GM23338 (cell line): Measurements from ENCODE around the gene ASTL. TPM values are rescaled to one million over a fixed set of nuclear protein-coding genes. Genes with fewer than 3 reads are reported as not detected.

ENCODE experiments used
- ATAC-seq: fragments of 200-7000 bp; cut with Tn5 transposase; 3 replicates; pipeline ENCODE4 v1.9.1; 2020
- DNase-seq: peaks from one replicate; pipeline ENCODE4 v3.0.0-alpha.2; 2015; ENCODE audit warnings: low spot score
- H2AFZ ChIP-seq: fragments of 200-600 bp; sonication (generic); 2 replicates; pipeline ENCODE4 v1.8.0; 2016; ENCODE audit warnings: antibody characterized with exemption, mild to moderate bottlenecking, moderate library complexity
- H3F3A ChIP-seq: fragments of 200-600 bp; sonication (generic); replicated peaks from 2 replicates; pipeline ENCODE4 v1.8.0; 2017; ENCODE audit warnings: antibody characterized with exemption, mixed run types, low read depth
- H3K27ac ChIP-seq: fragments of 200-600 bp; sonication (generic); 2 replicates; pipeline ENCODE4 v1.6.1; 2016; ENCODE audit warnings: low read depth
- H3K27me3 ChIP-seq: fragments of 200-600 bp; sonication (generic); 2 replicates; pipeline ENCODE4 v1.8.0; 2016; ENCODE audit warnings: mild to moderate bottlenecking, mixed run types, moderate library complexity; ENCODE audit not compliant: insufficient read depth
- H3K36me3 ChIP-seq: fragments of 200-600 bp; sonication (generic); 2 replicates; pipeline ENCODE4 v1.8.0; 2016; ENCODE audit warnings: mild to moderate bottlenecking; ENCODE audit not compliant: insufficient read depth
- H3K4me1 ChIP-seq: fragments of 200-600 bp; sonication (generic); 2 replicates; pipeline ENCODE4 v1.8.0; 2016; ENCODE audit warnings: mild to moderate bottlenecking, moderate library complexity; ENCODE audit not compliant: insufficient read depth
- H3K4me2 ChIP-seq: fragments of 200-600 bp; sonication (generic); 2 replicates; pipeline ENCODE4 v1.7.1; 2017; ENCODE audit warnings: mixed run types
- H3K4me3 ChIP-seq: fragments of 200-600 bp; sonication (generic); 2 replicates; pipeline ENCODE4 v1.6.1; 2016; ENCODE audit warnings: mixed run types
- H3K79me2 ChIP-seq: fragments of 200-600 bp; sonication (generic); replicated peaks from 2 replicates; pipeline ENCODE4 v1.8.0; 2017; ENCODE audit warnings: mild to moderate bottlenecking; ENCODE audit not compliant: insufficient read depth
- H3K9me2 ChIP-seq: fragments of 200-600 bp; sonication (generic); 2 replicates; pipeline ENCODE4 v1.8.0; 2017; ENCODE audit not compliant: insufficient read depth
- H4K20me1 ChIP-seq: fragments of 200-600 bp; sonication (generic); replicated peaks from 2 replicates; pipeline ENCODE4 v1.8.0; 2017; ENCODE audit warnings: mild to moderate bottlenecking; ENCODE audit not compliant: insufficient read depth
- H3K27ac Mint-ChIP-seq: 2 replicates; pipeline ENCODE4 v1.8.0; 2020; ENCODE audit warnings: inconsistent platforms, mild to moderate bottlenecking, moderate library complexity, mixed read lengths
- H3K27me3 Mint-ChIP-seq: 3 replicates; pipeline ENCODE4 v1.8.0; 2022; ENCODE audit warnings: low read depth, mild to moderate bottlenecking, moderate library complexity, mixed read lengths, inconsistent platforms; ENCODE audit not compliant: insufficient read depth, poor library complexity
- H3K36me3 Mint-ChIP-seq: 3 replicates; pipeline ENCODE4 v1.8.0; 2021; ENCODE audit warnings: low read depth, mild to moderate bottlenecking, inconsistent platforms, moderate library complexity, mixed read lengths
- H3K4me1 Mint-ChIP-seq: 3 replicates; pipeline ENCODE4 v1.8.0; 2020; ENCODE audit warnings: mild to moderate bottlenecking, inconsistent platforms, mixed read lengths
- H3K4me3 Mint-ChIP-seq: 3 replicates; pipeline ENCODE4 v1.8.0; 2021; ENCODE audit warnings: moderate library complexity, mild to moderate bottlenecking, inconsistent platforms, mixed read lengths
- H3K9me3 Mint-ChIP-seq: 3 replicates; pipeline ENCODE4 v1.8.0; 2020; ENCODE audit warnings: moderate library complexity, mild to moderate bottlenecking, inconsistent platforms, mixed read lengths
- CREB1 ChIP-seq: fragments of 250-450 bp; sonication (Bioruptor Pico); IDR thresholded peaks from 2 replicates; pipeline ENCODE4 v1.5.0; 2020; ENCODE audit warnings: low read depth, mild to moderate bottlenecking, moderate library complexity
- CTCF ChIP-seq, 2 experiments: fragments of 200-600 bp in 1 of 2; sonication (generic) in 1 of 2; conservative IDR thresholded peaks; 2 replicates each; pipeline versions ENCODE4 v1.5.1 to v1.6.1; 2016 to 2017; ENCODE audit warnings: antibody characterized with exemption in 2 of 2, low read depth in 2 of 2, mild to moderate bottlenecking in 2 of 2, moderate library complexity in 1 of 2
- ETS1 ChIP-seq: IDR thresholded peaks from 2 replicates; pipeline ENCODE4 v1.6.1; 2016; ENCODE audit warnings: antibody characterized with exemption
- EZH2 ChIP-seq: fragments of 200-600 bp; sonication (generic); IDR thresholded peaks from one replicate; pipeline ENCODE4 v1.8.0; 2017; ENCODE audit warnings: antibody characterized with exemption, mild to moderate bottlenecking, low read depth; ENCODE audit not compliant: unreplicated experiment
- EZH2phosphoT487 ChIP-seq: fragments of 200-600 bp; sonication (generic); IDR thresholded peaks from one replicate; pipeline ENCODE4 v1.8.1; 2018; ENCODE audit warnings: antibody characterized with exemption; ENCODE audit not compliant: unreplicated experiment
- JUNB ChIP-seq: IDR thresholded peaks from one replicate; pipeline ENCODE4 v1.6.1; 2016; ENCODE audit warnings: antibody characterized with exemption; ENCODE audit not compliant: unreplicated experiment
- NANOG ChIP-seq: IDR thresholded peaks from 2 replicates; pipeline ENCODE4 v1.6.1; 2016; ENCODE audit warnings: antibody characterized with exemption, borderline replicate concordance
- ZNF331 ChIP-seq: fragments of 250-450 bp; sonication (Bioruptor Pico); IDR thresholded peaks from 2 replicates; pipeline ENCODE4 v1.5.0; 2020; ENCODE audit warnings: low read depth, mild to moderate bottlenecking, moderate library complexity
- polyA plus RNA-seq: library from polyadenylated mRNA; unstranded; fragments of >200 nt; fragmentation: Nextera tagmentation; extraction: Ambion mirVana; gene quantifications from 2 replicates; pipeline ENCODE4 v1.2.1, GENCODE V29; 2016
- total RNA-seq: library from RNA; depleted of rRNA; stranded (reverse); fragments of >200 nt; shearing (Covaris generic); gene quantifications from 2 replicates; pipeline ENCODE4 v1.2.3, GENCODE V29; 2014
- TF ChIP-seq, protein P1 (sequence below): fragments of 250-450 bp; sonication (Bioruptor Pico); IDR thresholded peaks from 2 replicates; pipeline ENCODE4 v1.5.0; 2020; ENCODE audit warnings: mild to moderate bottlenecking, moderate library complexity

The ASTL gene
- total and polyA plus RNA-seq, 2 experiments from 2014 or later: 0.23 TPM; not detected in 1

- no peak for DNase-seq
- no peak overlapping the region for H3K27ac ChIP-seq
These were observed 20.2 kb upstream of the ASTL start for GRCh38 chr2:96158554-96158940.

More at GRCh38 chr2:96158554-96158940, 20.2 kb upstream of the ASTL start:
- no peak for TF ChIP-seq EZH2phosphoT487
- no peak for TF ChIP-seq CTCF (conservative IDR thresholded peaks at IDR 0.05; ENCODE audit: low read depth in 2 of 2)
- TF ChIP-seq CREB1 (CRISPR knock-in tag): no peak
- no peak for TF ChIP-seq ETS1
- no peak for TF ChIP-seq NANOG
- TF ChIP-seq ZNF331 (CRISPR knock-in tag): no peak
- no peak for TF ChIP-seq JUNB
- TF ChIP-seq EZH2: no peak
- TF ChIP-seq, protein P1, sequence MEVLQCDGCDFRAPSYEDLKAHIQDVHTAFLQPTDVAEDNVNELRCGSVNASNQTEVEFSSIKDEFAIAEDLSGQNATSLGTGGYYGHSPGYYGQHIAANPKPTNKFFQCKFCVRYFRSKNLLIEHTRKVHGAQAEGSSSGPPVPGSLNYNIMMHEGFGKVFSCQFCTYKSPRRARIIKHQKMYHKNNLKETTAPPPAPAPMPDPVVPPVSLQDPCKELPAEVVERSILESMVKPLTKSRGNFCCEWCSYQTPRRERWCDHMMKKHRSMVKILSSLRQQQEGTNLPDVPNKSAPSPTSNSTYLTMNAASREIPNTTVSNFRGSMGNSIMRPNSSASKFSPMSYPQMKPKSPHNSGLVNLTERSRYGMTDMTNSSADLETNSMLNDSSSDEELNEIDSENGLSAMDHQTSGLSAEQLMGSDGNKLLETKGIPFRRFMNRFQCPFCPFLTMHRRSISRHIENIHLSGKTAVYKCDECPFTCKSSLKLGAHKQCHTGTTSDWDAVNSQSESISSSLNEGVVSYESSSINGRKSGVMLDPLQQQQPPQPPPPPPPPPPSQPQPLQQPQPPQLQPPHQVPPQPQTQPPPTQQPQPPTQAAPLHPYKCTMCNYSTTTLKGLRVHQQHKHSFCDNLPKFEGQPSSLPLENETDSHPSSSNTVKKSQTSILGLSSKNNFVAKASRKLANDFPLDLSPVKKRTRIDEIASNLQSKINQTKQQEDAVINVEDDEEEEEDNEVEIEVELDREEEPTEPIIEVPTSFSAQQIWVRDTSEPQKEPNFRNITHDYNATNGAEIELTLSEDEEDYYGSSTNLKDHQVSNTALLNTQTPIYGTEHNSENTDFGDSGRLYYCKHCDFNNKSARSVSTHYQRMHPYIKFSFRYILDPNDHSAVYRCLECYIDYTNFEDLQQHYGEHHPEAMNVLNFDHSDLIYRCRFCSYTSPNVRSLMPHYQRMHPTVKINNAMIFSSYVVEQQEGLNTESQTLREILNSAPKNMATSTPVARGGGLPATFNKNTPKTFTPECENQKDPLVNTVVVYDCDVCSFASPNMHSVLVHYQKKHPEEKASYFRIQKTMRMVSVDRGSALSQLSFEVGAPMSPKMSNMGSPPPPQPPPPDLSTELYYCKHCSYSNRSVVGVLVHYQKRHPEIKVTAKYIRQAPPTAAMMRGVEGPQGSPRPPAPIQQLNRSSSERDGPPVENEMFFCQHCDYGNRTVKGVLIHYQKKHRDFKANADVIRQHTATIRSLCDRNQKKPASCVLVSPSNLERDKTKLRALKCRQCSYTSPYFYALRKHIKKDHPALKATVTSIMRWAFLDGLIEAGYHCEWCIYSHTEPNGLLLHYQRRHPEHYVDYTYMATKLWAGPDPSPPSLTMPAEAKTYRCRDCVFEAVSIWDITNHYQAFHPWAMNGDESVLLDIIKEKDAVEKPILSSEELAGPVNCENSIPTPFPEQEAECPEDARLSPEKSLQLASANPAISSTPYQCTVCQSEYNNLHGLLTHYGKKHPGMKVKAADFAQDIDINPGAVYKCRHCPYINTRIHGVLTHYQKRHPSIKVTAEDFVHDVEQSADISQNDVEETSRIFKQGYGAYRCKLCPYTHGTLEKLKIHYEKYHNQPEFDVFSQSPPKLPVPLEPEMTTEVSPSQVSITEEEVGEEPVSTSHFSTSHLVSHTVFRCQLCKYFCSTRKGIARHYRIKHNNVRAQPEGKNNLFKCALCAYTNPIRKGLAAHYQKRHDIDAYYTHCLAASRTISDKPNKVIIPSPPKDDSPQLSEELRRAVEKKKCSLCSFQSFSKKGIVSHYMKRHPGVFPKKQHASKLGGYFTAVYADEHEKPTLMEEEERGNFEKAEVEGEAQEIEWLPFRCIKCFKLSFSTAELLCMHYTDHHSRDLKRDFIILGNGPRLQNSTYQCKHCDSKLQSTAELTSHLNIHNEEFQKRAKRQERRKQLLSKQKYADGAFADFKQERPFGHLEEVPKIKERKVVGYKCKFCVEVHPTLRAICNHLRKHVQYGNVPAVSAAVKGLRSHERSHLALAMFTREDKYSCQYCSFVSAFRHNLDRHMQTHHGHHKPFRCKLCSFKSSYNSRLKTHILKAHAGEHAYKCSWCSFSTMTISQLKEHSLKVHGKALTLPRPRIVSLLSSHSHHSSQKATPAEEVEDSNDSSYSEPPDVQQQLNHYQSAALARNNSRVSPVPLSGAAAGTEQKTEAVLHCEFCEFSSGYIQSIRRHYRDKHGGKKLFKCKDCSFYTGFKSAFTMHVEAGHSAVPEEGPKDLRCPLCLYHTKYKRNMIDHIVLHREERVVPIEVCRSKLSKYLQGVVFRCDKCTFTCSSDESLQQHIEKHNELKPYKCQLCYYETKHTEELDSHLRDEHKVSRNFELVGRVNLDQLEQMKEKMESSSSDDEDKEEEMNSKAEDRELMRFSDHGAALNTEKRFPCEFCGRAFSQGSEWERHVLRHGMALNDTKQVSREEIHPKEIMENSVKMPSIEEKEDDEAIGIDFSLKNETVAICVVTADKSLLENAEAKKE (CRISPR knock-in tag): no peak
- no peak overlapping the region for H3K4me3 Mint-ChIP-seq
- H3K9me2 ChIP-seq: no peaks in the 10 kb centered on the region
- H3K9me3 Mint-ChIP-seq: no peaks in the 10 kb centered on the region
- H3K27me3 Mint-ChIP-seq: peaks cover 6% of the 10 kb centered on the region
- H3K4me3 ChIP-seq: no peak overlapping the region
- no peaks in the 10 kb centered on the region for H3K79me2 ChIP-seq
- H3K27ac Mint-ChIP-seq: no peak overlapping the region
- peaks cover 8% of the 10 kb centered on the region; the same call in 1 of the 2 replicates for H3K4me1 ChIP-seq
- H4K20me1 ChIP-seq: no peaks in the 10 kb centered on the region
- H3K4me1 Mint-ChIP-seq: peaks cover 15% of the 10 kb centered on the region
- H2AFZ ChIP-seq: peak overlapping the region; percentile 81; the same call in 1 of the 2 replicates
- no peaks in the 10 kb centered on the region for H3K36me3 ChIP-seq
- no peaks in the 10 kb centered on the region for H3F3A ChIP-seq
- no peaks in the 10 kb centered on the region for H3K27me3 ChIP-seq
- ATAC-seq: peak; percentile 18
- no peaks in the 10 kb centered on the region; the same call in 2 of the 3 replicates for H3K36me3 Mint-ChIP-seq
- no peak overlapping the region for H3K4me2 ChIP-seq
